Liver (tissue), 3 donors: Measurements from ENCODE around the gene LRRC38.

ENCODE experiments used
- EGR1 ChIP-seq, 2 donors: IDR thresholded peaks; 2 replicates each; pipeline ENCODE4 v1.6.1; 2016 to 2018; ENCODE audit warnings: antibody characterized with exemption in 2 of 2, low read depth in 2 of 2
- GABPA ChIP-seq, 2 donors: IDR thresholded peaks in 1 of 2; conservative IDR thresholded peaks in 1 of 2; 2 replicates each; pipeline ENCODE4 v1.6.1; 2016; ENCODE audit warnings: antibody characterized with exemption in 2 of 2, mild to moderate bottlenecking in 1 of 2, moderate library complexity in 1 of 2
- HNF4G ChIP-seq: IDR thresholded peaks from 2 replicates; pipeline ENCODE4 v1.6.1; 2016; ENCODE audit warnings: antibody characterized with exemption
- JUND ChIP-seq, 2 donors: IDR thresholded peaks; 2 replicates each; pipeline ENCODE4 v1.6.1; 2016; ENCODE audit warnings: antibody characterized with exemption in 2 of 2
- RAD21 ChIP-seq, 2 donors: IDR thresholded peaks; 2 replicates each; pipeline ENCODE4 v1.6.1; 2016; ENCODE audit warnings: antibody characterized with exemption in 2 of 2, mild to moderate bottlenecking in 2 of 2
- SP1 ChIP-seq: IDR thresholded peaks from 2 replicates; pipeline ENCODE4 v1.6.1; 2018; ENCODE audit warnings: antibody characterized with exemption, mild to moderate bottlenecking
- TAF1 ChIP-seq: conservative IDR thresholded peaks from 2 replicates; pipeline ENCODE4 v1.6.1; 2016; ENCODE audit warnings: antibody characterized with exemption, mild to moderate bottlenecking
- YY1 ChIP-seq: IDR thresholded peaks from 2 replicates; pipeline ENCODE4 v1.6.1; 2016; ENCODE audit warnings: antibody characterized with exemption, mild to moderate bottlenecking
- TF ChIP-seq, protein P1 (sequence below): fragments of 150-350 bp; IDR thresholded peaks from 2 replicates; pipeline ENCODE4 v1.5.1; 2017; ENCODE audit warnings: improper control_type of control experiment, low read depth, low read length; ENCODE audit not compliant: missing input control
- TF ChIP-seq, protein P2 (sequence below): IDR thresholded peaks from 2 replicates; pipeline ENCODE4 v1.6.1; 2016; ENCODE audit warnings: antibody characterized with exemption
- TF ChIP-seq, protein P3 (sequence below): IDR thresholded peaks from 2 replicates; pipeline ENCODE4 v1.6.1; 2016; ENCODE audit warnings: antibody characterized with exemption, mild to moderate bottlenecking
- TF ChIP-seq, protein P4 (sequence below): IDR thresholded peaks from 2 replicates; pipeline ENCODE4 v1.6.1; 2016; ENCODE audit warnings: antibody characterized with exemption
- TF ChIP-seq, protein P5 (sequence below): IDR thresholded peaks from 2 replicates; pipeline ENCODE4 v1.6.1; 2016; ENCODE audit warnings: antibody characterized with exemption
- donor health status: healthy.
- donor health status: healthy.

DNA sequence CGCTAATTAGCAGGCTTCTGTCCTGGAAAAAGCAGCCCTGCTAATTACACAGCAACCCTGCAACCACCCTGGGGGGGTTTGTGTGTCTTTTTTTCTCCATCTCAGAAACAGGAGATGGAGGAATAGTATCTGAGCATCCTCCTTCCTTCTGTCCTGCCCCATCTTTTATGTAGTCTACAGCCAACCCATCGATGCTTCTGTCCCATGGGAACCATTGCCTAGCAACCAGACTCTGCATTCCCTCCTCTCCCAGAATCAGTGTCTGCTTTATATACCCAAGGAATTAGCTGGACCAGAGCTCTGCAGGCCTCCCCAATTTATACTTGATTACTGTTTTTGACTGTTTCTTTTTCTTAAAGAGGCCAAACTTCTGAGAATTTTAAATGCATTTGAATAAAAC is 35.1 kb downstream of the LRRC38 start:
- TF ChIP-seq, protein P1, sequence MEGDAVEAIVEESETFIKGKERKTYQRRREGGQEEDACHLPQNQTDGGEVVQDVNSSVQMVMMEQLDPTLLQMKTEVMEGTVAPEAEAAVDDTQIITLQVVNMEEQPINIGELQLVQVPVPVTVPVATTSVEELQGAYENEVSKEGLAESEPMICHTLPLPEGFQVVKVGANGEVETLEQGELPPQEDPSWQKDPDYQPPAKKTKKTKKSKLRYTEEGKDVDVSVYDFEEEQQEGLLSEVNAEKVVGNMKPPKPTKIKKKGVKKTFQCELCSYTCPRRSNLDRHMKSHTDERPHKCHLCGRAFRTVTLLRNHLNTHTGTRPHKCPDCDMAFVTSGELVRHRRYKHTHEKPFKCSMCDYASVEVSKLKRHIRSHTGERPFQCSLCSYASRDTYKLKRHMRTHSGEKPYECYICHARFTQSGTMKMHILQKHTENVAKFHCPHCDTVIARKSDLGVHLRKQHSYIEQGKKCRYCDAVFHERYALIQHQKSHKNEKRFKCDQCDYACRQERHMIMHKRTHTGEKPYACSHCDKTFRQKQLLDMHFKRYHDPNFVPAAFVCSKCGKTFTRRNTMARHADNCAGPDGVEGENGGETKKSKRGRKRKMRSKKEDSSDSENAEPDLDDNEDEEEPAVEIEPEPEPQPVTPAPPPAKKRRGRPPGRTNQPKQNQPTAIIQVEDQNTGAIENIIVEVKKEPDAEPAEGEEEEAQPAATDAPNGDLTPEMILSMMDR = no peak
- TF ChIP-seq, protein P2, sequence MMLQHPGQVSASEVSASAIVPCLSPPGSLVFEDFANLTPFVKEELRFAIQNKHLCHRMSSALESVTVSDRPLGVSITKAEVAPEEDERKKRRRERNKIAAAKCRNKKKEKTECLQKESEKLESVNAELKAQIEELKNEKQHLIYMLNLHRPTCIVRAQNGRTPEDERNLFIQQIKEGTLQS = no peak
- TF ChIP-seq SP1 (no peak), TAF1 (no peak), RAD21 (IDR thresholded peaks at IDR 0.05) (no peak), YY1 (no peak), JUND (IDR thresholded peaks at IDR 0.05) (no peak), GABPA (IDR thresholded peaks at IDR 0.05 in 1 of 2, conservative IDR thresholded peaks at IDR 0.05 in 1 of 2) (no peak), EGR1 (IDR thresholded peaks at IDR 0.05; ENCODE audit: low read depth in 2 of 2) (no peak), HNF4G (no peak)
- TF ChIP-seq, protein P3, sequence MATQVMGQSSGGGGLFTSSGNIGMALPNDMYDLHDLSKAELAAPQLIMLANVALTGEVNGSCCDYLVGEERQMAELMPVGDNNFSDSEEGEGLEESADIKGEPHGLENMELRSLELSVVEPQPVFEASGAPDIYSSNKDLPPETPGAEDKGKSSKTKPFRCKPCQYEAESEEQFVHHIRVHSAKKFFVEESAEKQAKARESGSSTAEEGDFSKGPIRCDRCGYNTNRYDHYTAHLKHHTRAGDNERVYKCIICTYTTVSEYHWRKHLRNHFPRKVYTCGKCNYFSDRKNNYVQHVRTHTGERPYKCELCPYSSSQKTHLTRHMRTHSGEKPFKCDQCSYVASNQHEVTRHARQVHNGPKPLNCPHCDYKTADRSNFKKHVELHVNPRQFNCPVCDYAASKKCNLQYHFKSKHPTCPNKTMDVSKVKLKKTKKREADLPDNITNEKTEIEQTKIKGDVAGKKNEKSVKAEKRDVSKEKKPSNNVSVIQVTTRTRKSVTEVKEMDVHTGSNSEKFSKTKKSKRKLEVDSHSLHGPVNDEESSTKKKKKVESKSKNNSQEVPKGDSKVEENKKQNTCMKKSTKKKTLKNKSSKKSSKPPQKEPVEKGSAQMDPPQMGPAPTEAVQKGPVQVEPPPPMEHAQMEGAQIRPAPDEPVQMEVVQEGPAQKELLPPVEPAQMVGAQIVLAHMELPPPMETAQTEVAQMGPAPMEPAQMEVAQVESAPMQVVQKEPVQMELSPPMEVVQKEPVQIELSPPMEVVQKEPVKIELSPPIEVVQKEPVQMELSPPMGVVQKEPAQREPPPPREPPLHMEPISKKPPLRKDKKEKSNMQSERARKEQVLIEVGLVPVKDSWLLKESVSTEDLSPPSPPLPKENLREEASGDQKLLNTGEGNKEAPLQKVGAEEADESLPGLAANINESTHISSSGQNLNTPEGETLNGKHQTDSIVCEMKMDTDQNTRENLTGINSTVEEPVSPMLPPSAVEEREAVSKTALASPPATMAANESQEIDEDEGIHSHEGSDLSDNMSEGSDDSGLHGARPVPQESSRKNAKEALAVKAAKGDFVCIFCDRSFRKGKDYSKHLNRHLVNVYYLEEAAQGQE = no peak
- TF ChIP-seq, protein P4, sequence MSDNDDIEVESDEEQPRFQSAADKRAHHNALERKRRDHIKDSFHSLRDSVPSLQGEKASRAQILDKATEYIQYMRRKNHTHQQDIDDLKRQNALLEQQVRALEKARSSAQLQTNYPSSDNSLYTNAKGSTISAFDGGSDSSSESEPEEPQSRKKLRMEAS = no peak
- TF ChIP-seq, protein P5, sequence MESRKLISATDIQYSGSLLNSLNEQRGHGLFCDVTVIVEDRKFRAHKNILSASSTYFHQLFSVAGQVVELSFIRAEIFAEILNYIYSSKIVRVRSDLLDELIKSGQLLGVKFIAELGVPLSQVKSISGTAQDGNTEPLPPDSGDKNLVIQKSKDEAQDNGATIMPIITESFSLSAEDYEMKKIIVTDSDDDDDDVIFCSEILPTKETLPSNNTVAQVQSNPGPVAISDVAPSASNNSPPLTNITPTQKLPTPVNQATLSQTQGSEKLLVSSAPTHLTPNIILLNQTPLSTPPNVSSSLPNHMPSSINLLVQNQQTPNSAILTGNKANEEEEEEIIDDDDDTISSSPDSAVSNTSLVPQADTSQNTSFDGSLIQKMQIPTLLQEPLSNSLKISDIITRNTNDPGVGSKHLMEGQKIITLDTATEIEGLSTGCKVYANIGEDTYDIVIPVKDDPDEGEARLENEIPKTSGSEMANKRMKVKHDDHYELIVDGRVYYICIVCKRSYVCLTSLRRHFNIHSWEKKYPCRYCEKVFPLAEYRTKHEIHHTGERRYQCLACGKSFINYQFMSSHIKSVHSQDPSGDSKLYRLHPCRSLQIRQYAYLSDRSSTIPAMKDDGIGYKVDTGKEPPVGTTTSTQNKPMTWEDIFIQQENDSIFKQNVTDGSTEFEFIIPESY = no peak
